ENCODE data around the gene DRAM2. TPM values are rescaled to one million over a fixed set of nuclear protein-coding genes. Genes with fewer than 3 reads are reported as not detected.
"Not testable (repeated sequence)": the region's sequence is repeated elsewhere in the genome, so short reads cannot be mapped to it uniquely, and the experiment has no call there.

Gene DRAM2
- total RNA-seq, 1 donor from 2014 or later, result 61.0 TPM

DNA sequence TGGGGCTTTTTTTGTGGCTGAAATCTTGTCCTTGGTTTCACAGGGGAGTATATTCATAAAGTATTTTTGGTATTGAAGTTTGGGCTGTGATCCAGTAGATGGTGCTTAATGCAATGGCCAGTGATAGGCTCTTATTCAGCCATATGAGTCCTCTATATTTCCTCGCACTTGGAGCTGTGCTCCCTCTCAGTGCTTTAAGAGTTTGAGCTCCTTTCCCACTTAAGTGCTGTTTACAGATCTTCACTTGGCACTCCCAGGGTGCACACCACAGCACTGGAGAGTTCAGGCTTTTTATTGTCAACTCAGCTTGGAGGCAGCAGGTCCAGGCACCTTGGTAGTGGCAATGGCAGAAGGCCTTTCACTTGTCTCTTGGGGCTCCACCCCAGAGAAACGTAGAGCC, 54.9 kb downstream of the DRAM2 start:
- no peak for DNase-seq (ENCODE audit: low spot score)

DNA sequence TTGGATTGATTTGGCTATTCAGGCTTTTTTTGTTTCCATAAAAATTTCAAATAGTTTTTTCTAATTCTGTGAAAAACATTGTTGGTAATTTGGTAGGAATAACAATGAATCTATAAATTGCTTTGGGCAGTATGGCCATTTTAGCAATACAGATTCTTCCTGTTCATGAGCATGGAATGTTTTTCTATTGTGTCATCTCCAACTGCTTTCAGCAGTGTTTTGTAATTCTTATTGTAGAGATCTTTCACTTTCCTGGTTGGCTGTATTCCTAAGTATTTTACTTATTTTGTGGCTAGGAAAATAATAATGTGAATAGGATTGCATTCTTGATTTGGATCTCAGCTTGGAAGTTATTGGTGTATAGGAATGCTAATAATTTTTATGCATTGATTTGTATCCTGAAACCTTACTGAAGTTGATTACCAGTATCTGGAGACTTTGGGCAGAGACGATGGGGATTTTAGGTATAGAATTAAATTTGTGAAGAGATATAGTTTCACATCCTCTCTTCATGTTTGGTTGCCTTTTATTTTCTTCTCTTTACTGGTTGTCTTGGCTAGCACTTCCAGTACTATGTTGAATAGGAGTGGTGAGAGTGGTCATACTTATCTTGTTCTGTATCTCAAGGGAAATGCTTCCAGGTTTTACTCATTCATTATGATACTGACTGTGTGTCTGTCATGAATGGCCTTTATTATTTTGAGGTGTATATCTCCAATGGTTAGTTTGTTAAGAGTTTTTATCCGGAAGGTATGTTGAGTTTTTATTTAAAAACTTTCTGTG, 57.3 kb downstream of the DRAM2 start:
- no peak for DNase-seq (ENCODE audit: low spot score)

DNA sequence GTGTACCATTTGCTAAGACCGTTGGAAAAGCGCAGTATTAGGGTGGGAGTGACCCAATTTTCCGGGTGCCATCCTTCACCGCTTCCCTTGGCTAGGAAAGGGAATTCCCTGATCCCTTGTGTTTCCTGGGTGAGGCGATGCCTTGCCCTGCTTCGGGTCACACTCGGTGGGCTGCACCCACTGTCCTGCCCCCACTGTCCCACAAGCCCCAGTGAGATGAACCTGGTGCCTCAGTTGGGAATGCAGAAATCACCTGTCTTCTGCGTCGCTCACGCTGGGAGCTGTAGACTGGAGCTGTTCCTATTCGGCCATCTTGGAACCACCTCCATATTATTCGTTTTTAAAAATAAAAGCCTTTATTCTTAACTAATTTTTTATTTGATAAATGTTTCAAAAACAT, 60.6 kb downstream of the DRAM2 start:
- not testable (repeated sequence) for DNase-seq (ENCODE audit: low spot score)

DNA sequence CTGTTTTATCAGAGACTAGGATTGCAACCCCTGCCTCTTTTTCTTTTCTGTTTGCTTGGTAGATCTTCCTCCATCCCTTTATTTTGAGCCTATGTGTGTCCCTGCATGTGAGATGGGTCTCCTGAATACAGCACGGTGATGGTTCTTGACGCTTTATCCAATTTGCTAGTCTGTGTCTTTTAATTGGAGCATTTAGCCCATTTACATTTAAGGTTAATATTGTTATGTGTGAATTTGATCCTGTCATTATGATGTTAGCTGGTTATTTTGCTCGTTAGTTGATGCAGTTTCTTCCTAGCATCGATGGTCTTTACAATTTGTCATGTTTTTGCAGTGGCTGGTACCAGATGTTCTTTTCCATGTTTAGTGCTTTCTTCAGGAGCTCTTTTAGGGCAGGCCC, 62.6 kb downstream of the DRAM2 start:
- not testable (repeated sequence) for DNase-seq (ENCODE audit: low spot score)

Other genes starting within 250 kb of the DRAM2 start
- gene LRIF1, start 176.2 kb downstream of the DRAM2 start, total RNA-seq, result 6.8 TPM
- 49.9 TPM for gene CEPT1, start 130 bp upstream of the DRAM2 start, total RNA-seq
- gene DENND2D, start 60.6 kb upstream of the DRAM2 start, total RNA-seq, result 33.0 TPM
- 12.4 TPM for gene CHI3L2, start 87.6 kb upstream of the DRAM2 start, total RNA-seq
- gene CHIA, start 150.8 kb upstream of the DRAM2 start, total RNA-seq, result not detected